IMR-90 (cell line): Measurements from ENCODE around the gene F2RL3.

Experiments
- BHLHE40 ChIP-seq: fragments of 150-350 bp; IDR thresholded peaks from 2 replicates; pipeline ENCODE4 v1.6.1; 2016; ENCODE audit warnings: mild to moderate bottlenecking, low read depth, low read length
- CEBPB ChIP-seq: IDR thresholded peaks from 2 replicates; pipeline ENCODE4 v1.6.1; 2012; ENCODE audit warnings: low read depth, low read length, improper control_type of control experiment
- CTCF ChIP-seq: conservative IDR thresholded peaks from 2 replicates; pipeline ENCODE4 v1.5.1; 2012; ENCODE audit warnings: mild to moderate bottlenecking, low read depth, low read length, improper control_type of control experiment
- ELK1 ChIP-seq: fragments of 150-350 bp; IDR thresholded peaks from 2 replicates; pipeline ENCODE4 v1.6.1; 2016; ENCODE audit warnings: low read depth, mild to moderate bottlenecking, low read length, moderate library complexity, borderline replicate concordance
- FOS ChIP-seq: fragments of 150-350 bp; IDR thresholded peaks from 2 replicates; pipeline ENCODE4 v1.6.1; 2016; ENCODE audit warnings: low read depth, low read length
- MAZ ChIP-seq: IDR thresholded peaks from 2 replicates; pipeline ENCODE4 v1.6.1; 2012; ENCODE audit warnings: low read depth, mild to moderate bottlenecking, low read length, improper control_type of control experiment, moderate library complexity, borderline replicate concordance
- MXI1 ChIP-seq: IDR thresholded peaks from 2 replicates; pipeline ENCODE4 v1.6.1; 2012; ENCODE audit warnings: low read depth, mild to moderate bottlenecking, low read length, moderate library complexity, borderline replicate concordance
- NFE2L2 ChIP-seq: fragments of 150-350 bp; IDR thresholded peaks from 2 replicates; pipeline ENCODE4 v1.6.1; 2016; ENCODE audit warnings: low read depth, mild to moderate bottlenecking, low read length
- POLR2A ChIP-seq: IDR thresholded peaks from 2 replicates; pipeline ENCODE4 v1.6.1; 2012; ENCODE audit warnings: mild to moderate bottlenecking, low read depth, low read length
- RAD21 ChIP-seq: IDR thresholded peaks from 2 replicates; pipeline ENCODE4 v1.6.1; 2012; ENCODE audit warnings: low read length, improper control_type of control experiment
- SMC3 ChIP-seq: fragments of 150-350 bp; IDR thresholded peaks from 2 replicates; pipeline ENCODE4 v1.6.1; 2016; ENCODE audit warnings: low read depth, mild to moderate bottlenecking, antibody characterized with exemption, low read length, moderate library complexity
- USF2 ChIP-seq: fragments of 150-350 bp; IDR thresholded peaks from 2 replicates; pipeline ENCODE4 v1.6.1; 2017; ENCODE audit warnings: mild to moderate bottlenecking, antibody characterized with exemption, low read length, low read depth

- TF ChIP-seq CTCF (no peak), POLR2A (no peak), USF2 (no peak), MXI1 (no peak), NFE2L2 (no peak), BHLHE40 (no peak), SMC3 (no peak), RAD21 (no peak), ELK1 (no peak), CEBPB (no peak), FOS (no peak), MAZ (no peak)
These were observed 28.7 kb upstream of the F2RL3 start for GRCh38 chr19:16860118-16860517.
